Measurements from ENCODE around the gene PODNL1.

The PODNL1 gene

GRCh38 chr19:13906910-13907309 is 31.3 kb downstream of the PODNL1 start:
- in situ Hi-C loops (cut with MboI; ENCODE audit: low pct_unique_long_range_greater_than_20kb, low sequenced_read_pairs), result no loop called here
- DNase-seq, result no peak

DNA sequence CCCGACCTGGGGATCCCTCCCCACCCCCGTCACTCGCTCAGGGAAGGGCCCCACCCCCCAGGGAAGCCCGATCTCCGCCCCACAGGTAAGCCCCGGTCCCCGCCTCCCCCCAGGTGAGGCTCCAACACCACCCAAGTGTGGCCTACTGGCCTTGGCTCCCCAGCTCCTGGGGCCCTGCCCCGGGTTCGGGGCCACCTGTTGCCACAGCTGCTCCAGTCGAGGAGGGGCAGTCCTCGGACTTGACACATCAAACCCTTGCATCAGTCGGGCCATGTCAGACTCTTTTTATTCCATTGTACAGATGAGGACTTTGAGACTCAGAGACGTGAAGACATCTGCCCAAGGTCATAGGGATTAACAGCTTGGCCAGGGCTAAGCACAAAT is 31.7 kb downstream of the PODNL1 start:
- in situ Hi-C loops (cut with MboI; ENCODE audit: low pct_unique_long_range_greater_than_20kb, low sequenced_read_pairs), result no loop called here
- DNase-seq, result no peak

DNA sequence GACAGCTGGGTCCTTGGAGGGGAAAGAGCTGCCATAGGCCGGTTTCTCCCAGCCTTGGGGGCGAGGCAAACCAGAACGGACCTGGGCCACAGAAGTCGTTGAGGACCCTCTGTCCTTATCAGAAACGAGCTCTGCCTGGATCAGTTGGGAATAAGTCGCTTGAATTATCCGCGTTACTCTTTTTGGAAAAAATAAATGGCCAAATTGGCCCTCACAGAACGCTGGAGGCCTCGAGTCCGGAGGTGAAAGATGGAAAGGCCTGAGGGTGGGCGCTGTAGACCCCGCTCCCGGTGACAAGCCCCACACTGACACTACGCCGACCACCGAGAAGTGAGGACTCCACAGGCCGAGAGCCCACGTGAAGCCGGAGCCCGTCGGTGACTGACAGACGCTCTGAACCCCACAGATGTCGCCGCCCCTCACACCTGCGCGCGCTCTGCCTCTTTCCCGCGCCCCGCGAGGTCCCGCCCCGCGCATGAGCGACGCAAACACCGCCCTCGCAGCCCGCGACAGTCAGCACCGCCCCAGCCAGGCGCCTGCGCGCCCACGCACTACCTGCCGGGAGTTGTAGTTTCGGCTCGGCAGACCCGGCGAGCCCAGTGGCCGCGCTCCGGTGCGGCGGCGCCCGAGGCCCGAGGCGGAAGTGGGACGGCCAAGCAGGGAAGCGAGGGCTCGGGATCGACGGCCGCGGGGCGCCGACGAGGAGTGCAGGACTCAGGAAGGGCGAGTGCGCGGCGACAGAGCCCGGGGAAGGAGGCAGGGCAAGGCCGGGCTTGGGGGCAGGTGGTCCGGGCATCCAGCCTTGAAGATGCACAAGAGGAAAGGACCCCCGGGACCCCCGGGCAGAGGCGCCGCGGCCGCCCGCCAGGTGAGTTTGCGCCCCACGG is 32.3 kb downstream of the PODNL1 start, which contains the start of the genes BRME1 and CC2D1A:
BRME1 (minus strand) TSS at position 484 of the 887 bp plus-strand sequence. CDS start 1,225 bp downstream, outside the sequence.
CC2D1A (plus strand) TSS at position 568 of the 887 bp plus-strand sequence; CDS start at position 809, 241 bp downstream.
- in situ Hi-C loops (cut with MboI; ENCODE audit: low pct_unique_long_range_greater_than_20kb, low sequenced_read_pairs), result no loop called here
- DNase-seq, result peak; percentile 91

DNA sequence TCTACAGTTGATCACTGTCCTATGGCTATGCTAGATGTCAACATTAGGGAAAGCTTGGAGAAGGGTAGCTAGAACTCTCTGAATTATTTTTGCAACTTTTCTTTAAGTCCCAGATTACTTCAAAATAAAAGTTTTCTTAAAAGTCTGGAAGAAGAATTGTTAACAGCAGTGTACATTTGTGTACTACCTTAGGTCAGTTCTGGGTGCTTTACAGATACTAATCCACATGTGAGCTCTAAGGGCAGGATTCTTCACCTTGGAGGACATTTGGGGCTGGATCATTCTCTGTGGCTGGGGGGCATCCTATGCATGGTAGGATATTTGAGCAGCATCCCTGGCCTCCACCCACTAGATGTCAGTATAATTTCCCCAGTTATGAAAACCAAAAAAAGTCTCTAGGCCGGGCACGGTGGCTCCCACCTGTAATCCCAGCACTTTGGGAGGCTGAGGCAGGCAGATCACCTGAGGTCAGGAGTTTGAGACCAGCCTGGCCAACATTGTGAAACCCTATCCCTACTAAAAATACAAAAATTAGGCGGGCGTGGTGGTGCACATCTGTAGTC is 35.1 kb downstream of the PODNL1 start:
- in situ Hi-C loops (cut with MboI; ENCODE audit: low pct_unique_long_range_greater_than_20kb, low sequenced_read_pairs), result no loop called here
- DNase-seq, result peak; percentile 73

DNA sequence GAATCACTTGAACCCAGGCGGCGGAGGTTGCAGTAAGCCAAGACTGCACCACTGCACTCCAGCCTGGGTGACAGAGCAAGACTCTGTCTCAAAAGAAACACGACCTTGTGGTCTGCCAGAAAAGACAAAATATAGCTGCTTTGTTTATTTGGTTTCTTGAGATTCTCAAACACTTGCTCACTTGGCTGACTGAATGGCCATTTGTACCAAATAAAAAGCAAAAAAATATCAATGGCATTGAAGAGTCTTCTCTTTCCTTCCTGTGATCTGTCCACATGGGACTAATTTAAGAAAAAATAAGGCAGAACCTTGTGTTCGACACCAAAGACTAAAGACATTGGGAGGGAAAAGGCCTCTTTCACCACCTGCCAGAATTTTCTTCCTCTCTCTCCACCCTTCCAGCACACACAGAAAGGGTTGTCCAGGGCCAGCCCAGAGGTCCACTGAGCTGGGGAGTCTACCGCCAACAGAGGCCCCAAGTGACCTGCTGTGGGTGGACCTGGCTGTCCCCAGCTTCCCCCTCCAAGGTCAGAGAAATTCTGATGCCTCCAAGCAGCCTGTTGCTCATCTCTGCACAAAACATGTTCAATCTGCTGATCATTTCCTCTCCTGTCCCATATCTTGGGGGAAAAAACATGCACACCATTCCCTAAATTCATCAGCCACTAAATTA is 38.2 kb downstream of the PODNL1 start:
- DNase-seq, result no peak
- in situ Hi-C loops (cut with MboI; ENCODE audit: low pct_unique_long_range_greater_than_20kb, low sequenced_read_pairs), result loop anchor here (25.0 kb wide), 1 partner anchor 162 kb away; the partner anchor contains the start of genes MISP3 and PALM3

GRCh38 chr19:13899393-13899792 is 38.8 kb downstream of the PODNL1 start:
- DNase-seq, result no peak
- in situ Hi-C loops (cut with MboI; ENCODE audit: low pct_unique_long_range_greater_than_20kb, low sequenced_read_pairs), result loop anchor here (25.0 kb wide), 1 partner anchor 163 kb away; the partner anchor contains the start of genes MISP3 and PALM3

DNA sequence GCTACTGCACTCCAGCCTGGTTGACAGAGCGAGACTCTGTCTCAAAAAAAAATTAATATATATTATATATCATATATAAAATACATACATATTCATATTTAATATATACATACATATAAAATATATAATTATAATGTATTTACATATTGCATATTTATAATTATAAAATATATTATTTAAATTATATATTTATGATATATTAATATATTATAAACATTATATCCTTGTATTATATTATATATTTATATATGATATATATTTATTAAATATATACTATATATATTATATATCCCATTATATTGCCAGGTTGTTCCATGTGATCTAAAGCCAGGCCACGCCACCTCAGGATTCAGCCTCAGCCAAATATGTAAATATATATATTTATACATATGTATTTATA is 42.0 kb downstream of the PODNL1 start:
- DNase-seq, result no peak
- in situ Hi-C loops (cut with MboI; ENCODE audit: low pct_unique_long_range_greater_than_20kb, low sequenced_read_pairs), result loop anchor here (25.0 kb wide), 1 partner anchor 166 kb away; the partner anchor contains the start of genes MISP3 and PALM3

DNA sequence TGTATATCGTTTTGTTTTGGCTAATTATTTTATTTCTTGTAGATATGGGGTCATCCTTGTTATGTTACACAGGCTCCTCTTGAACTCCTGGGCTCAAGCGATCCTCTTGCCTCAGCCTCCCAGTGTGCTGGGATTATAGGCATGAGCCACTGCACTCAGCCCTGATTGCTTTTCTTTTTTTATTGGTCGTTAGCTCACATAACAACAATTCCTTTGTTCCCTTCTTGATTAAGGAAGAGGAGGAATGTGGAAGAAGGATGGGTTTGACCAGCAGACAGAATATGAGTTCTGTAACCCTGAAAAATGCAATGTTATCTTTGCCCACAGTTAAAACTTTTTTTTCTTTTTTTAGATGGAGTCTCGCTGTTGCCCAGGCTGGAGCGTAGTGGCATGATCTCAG is 43.7 kb downstream of the PODNL1 start:
- in situ Hi-C loops (cut with MboI; ENCODE audit: low pct_unique_long_range_greater_than_20kb, low sequenced_read_pairs), result loop anchor here (25.0 kb wide), 1 partner anchor 168 kb away; the partner anchor contains the start of genes MISP3 and PALM3
- DNase-seq, result no peak

DNA sequence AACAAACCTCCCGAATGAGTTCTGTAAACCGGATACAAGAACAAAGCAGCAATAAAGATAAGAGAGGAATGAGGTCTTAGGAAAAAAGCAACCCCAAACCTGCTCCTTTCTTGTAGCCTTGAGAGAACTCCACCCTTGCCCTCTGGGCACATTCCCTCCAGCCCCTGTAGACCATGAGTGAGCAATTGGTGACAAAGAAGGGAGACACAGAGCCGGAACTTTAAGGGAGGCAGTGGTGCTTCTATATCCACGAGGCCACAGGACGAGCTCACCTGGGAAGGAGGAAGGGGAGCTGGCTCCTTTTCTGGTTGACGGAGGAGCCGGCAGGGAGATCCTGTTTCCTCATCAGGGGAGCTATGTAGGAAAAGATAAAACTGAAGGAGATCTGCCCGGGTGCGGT is 45.3 kb downstream of the PODNL1 start:
- peak; percentile 18 for DNase-seq
- in situ Hi-C loops (cut with MboI; ENCODE audit: low pct_unique_long_range_greater_than_20kb, low sequenced_read_pairs), result loop anchor here (25.0 kb wide), 1 partner anchor 169 kb away; the partner anchor contains the start of genes MISP3 and PALM3

DNA sequence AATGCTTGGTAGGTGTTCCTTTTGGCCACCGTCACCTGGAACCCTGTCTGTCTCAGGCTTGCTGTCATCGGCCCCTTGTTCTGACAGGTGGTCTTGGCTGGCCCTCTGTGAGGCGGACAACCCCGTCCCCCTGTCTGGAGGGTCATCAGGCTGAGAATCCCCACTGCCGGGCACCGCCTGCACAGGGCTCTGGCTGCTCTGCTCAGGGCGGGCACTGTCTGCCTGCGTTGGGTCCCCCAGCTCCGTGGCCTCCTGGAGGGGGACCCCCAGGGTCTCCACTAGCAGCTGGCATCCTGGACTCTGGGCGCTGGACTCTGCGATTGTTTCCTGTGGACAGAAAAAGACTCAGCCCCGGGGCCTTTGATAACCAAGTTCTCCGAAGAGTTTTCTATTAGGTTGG is 48.1 kb downstream of the PODNL1 start:
- in situ Hi-C loops (cut with MboI; ENCODE audit: low pct_unique_long_range_greater_than_20kb, low sequenced_read_pairs), result loop anchor here (25.0 kb wide), 1 partner anchor 172 kb away; the partner anchor contains the start of genes MISP3 and PALM3
- no peak for DNase-seq

GRCh38 chr19:13888281-13888680 is 49.9 kb downstream of the PODNL1 start:
- no peak for DNase-seq
- in situ Hi-C loops (cut with MboI; ENCODE audit: low pct_unique_long_range_greater_than_20kb, low sequenced_read_pairs), result loop anchor here (25.0 kb wide), 1 partner anchor 174 kb away; the partner anchor contains the start of genes MISP3 and PALM3

DNA sequence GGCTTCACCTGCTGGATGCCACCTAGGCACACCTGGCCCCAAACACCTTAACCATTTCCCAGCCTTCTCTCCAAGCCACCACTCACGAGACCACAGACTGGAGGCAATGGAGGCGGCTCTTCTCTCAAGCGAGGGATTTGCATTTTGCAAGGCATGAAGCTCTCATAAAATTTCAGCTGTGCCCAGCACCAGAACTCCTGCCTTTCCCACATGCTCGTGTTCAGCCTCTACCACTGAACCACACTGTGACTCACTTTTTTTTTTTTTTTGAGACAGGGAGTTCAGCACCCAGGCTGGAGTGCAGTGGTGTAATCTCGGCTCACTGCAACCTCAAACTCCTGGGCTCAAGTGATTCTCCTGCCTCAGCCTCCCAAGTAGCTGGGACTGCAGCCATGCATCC is 50.7 kb downstream of the PODNL1 start:
- in situ Hi-C loops (cut with MboI; ENCODE audit: low pct_unique_long_range_greater_than_20kb, low sequenced_read_pairs), result loop anchor here (25.0 kb wide), 1 partner anchor 175 kb away; the partner anchor contains the start of genes MISP3 and PALM3
- no peak for DNase-seq

DNA sequence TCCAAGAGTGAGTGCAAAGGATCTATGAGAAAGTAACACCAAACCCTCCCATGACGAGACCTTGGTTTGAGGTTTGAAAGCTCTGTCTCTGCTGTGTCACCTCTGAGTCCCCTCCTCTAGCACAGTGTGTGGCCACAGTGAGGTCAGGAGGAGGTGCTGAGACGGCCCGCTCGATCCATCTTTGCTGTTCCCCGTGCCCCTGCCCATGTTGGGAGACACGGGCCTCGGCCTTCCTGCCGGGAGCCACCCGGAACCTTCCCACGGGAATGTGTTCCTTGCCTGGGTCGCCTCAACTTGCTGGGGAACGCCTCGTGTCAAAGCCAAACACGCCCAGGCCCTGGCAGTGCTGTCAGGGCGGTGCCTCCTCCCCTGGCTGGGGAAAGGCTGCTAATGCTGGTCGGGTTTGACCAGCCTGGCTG is 51.2 kb downstream of the PODNL1 start:
- in situ Hi-C loops (cut with MboI; ENCODE audit: low pct_unique_long_range_greater_than_20kb, low sequenced_read_pairs), result loop anchor here (25.0 kb wide), 1 partner anchor 175 kb away; the partner anchor contains the start of genes MISP3 and PALM3
- no peak for DNase-seq

GRCh38 chr19:13885826-13886365 is 52.3 kb downstream of the PODNL1 start:
- in situ Hi-C loops (cut with MboI; ENCODE audit: low pct_unique_long_range_greater_than_20kb, low sequenced_read_pairs), result loop anchor here (25.0 kb wide), 1 partner anchor 176 kb away; the partner anchor contains the start of genes MISP3 and PALM3
- no peak for DNase-seq

DNA sequence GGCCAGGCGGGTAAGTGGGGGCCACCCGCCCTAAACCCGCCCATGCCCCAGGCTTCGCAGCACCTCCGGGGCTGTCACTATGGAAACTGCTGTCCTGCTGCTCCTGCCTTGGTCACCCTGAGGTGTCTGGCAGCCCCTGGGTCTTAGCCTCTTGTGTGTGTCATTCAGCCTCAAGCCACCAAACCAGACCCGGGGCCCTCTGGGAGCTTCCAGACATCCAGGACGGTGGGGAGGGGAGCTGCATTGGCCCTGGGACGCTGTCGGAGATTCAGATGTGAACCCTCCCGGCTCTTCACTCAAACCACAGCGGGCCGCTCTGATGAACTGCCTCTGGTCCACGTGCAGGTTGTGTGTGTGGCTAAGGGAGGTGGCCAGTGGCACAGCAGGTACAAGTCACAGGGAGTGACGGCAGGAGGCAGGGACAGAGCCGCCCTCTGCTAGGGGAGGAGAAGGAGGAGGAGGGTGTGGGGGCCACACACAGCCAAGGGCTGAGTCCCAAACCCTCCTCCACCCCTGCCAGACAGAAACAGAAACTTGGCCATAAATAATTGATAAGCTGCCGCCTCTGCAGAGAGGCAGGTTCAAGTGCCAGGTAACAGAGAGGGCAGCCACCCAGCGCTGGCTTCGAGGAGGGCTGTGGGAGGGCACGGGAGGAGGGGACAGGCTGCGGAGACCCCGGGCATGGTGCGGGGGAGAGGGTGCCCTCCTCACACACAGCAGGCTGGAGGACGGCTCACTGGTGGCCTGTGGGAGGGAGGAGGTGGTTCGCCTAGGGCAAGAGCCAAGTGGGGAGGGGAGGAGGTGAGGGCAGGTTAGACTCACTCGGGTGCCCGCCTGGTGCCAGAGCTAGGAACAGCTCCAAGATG is 53.3 kb downstream of the PODNL1 start:
- in situ Hi-C loops (cut with MboI; ENCODE audit: low pct_unique_long_range_greater_than_20kb, low sequenced_read_pairs), result loop anchor here (25.0 kb wide), 1 partner anchor 177 kb away; the partner anchor contains the start of genes MISP3 and PALM3

GRCh38 chr19:13883516-13884064 is 54.6 kb downstream of the PODNL1 start:
- in situ Hi-C loops (cut with MboI; ENCODE audit: low pct_unique_long_range_greater_than_20kb, low sequenced_read_pairs), result loop anchor here (25.0 kb wide), 1 partner anchor 179 kb away; the partner anchor contains the start of genes MISP3 and PALM3
- DNase-seq, result no peak

More for the DNA sequence above, 53.3 kb downstream of the PODNL1 start:
- DNase-seq, result no peak

DNA sequence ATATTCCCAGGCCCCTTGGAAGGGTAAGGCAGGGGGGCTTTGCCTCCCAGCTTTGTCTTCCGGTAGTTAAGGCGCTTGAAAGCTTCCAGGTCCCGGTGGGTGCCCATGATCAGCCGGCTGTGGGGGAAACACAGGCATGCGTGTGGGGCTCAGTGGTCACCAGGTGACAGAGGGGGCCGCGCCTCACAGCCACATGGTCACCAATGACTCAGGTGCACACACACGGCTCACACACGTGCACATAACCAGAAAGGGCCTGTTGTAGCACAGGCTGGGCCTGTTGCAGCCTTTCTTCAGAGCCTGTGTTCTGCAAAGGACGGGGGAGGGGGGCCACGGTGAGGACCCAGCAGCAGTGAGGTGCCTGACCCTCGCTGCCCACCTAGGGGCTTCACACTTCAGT is 55.4 kb downstream of the PODNL1 start:
- in situ Hi-C loops (cut with MboI; ENCODE audit: low pct_unique_long_range_greater_than_20kb, low sequenced_read_pairs), result loop anchor here (25.0 kb wide), 1 partner anchor 179 kb away; the partner anchor contains the start of genes MISP3 and PALM3
- DNase-seq, result no peak

All from KBM-7 (cell line).